ENCODE data around the gene CDH23. TPM values are rescaled to one million over a fixed set of nuclear protein-coding genes. Genes with fewer than 3 reads are reported as not detected.
A peak's percentile ranks its signal among the peaks of the same experiment; 100 is the strongest.

Gene CDH23
- total and polyA plus RNA-seq, 4 experiments from 2014 or later = 1.8 to 5.4 (median 3.6) TPM

DNA sequence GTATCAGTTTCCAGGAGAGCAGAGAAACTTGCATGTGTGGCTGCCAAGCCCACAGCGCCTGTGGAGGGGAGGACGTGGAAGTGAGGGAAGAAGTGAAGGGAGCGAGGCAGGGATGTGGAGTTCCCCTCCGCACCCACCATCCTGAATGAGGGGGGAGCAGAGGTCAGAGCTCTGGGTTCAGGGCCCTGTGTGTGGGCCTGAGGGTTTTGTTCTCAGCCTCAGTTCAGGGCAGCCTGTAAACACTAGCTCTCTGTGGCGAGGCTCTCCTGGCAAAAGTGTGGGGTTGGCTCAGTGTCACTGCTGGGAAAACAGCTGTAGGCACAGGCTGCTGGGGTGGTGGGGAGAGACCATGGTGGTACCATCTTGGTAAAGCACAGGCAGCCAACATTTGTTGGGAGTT lies 214.4 kb downstream of the CDH23 start:
- Mint-ChIP-seq H3K27me3 (peaks cover 3 to 9% of the 10 kb centered on the region in 2 donors), H3K27ac (no peak overlapping the region), H3K4me3 (no peak overlapping the region), H3K4me1 (peaks cover 0 to 4% (median 0%) of the 10 kb centered on the region in 4 donors), H3K36me3 (no peaks in the 10 kb centered on the region), H3K9me3 (no peaks in the 10 kb centered on the region)
- H3K27me3 ChIP-seq (ENCODE audit: insufficient read depth, low read length) = no peaks in the 10 kb centered on the region
- no peaks in the 10 kb centered on the region for H3K36me3 ChIP-seq (ENCODE audit: insufficient read depth, low read length)
- ChIA-PET POLR2A (ENCODE audit: partially characterized antibody) (no interaction called here), CTCF (ENCODE audit: partially characterized antibody) (interaction anchor here (1.0 kb wide), 1 partner anchor 41 kb away, joined by 3 read pairs; no protein-coding TSS in a partner anchor)
- H3K27ac ChIP-seq (ENCODE audit: low read depth, low read length) = no peak overlapping the region
- intact Hi-C loops (cut with micrococcal nuclease) = no loop called here
- no peak overlapping the region for H3K4me3 ChIP-seq (ENCODE audit: low read length in 2 of 2)
- H3K4me1 ChIP-seq (ENCODE audit: insufficient read depth, low read length) = no peaks in the 10 kb centered on the region
- H3K9me3 ChIP-seq (ENCODE audit: control insufficient read depth in 1 of 2, low read length in 2 of 2) = no peaks in the 10 kb centered on the region
- DNase-seq = no peak

DNA sequence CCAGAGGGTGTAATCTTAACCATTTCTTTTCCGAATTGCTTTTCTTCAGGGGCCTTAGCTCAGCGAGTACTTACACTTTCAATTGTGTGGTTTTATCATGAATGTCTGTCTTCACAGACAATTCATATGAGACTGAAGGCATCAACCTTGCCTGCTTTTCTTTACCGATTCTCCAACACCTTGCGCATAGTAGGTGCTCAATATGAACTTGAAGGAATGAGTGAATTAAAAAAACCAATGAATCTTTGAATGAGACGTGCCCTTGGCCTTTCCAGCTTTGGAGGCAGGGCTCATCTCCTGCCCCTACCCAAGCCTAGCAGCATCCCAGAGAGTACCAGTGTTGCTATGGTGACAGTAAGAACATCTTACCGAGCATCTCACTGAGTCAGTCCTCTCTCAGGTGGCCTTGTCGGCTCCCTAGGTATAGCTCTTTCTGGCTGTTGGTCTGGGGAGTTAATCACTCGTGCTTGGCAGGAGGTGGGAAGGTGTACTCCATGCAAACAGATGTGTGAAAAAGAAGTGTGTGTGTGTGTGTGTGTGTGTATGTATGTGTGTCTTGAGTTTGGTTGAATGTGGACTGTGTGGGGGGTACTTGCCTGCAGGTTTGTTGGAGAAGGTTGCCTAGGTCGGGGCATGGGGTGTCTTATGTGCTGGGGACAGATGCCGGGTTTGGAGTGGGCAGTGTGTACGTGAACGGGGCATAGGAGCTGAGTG lies 215.1 kb downstream of the CDH23 start:
- Mint-ChIP-seq H3K4me3 (no peak overlapping the region), H3K9me3 (no peaks in the 10 kb centered on the region), H3K4me1 (peaks cover 0 to 4% (median 0%) of the 10 kb centered on the region in 4 donors), H3K36me3 (no peaks in the 10 kb centered on the region), H3K27ac (no peak overlapping the region), H3K27me3 (peaks cover 3 to 9% of the 10 kb centered on the region in 2 donors)
- Histone ChIP-seq H3K27ac (ENCODE audit: low read depth, low read length) (no peak overlapping the region), H3K4me1 (ENCODE audit: insufficient read depth, low read length) (no peaks in the 10 kb centered on the region), H3K4me3 (ENCODE audit: low read length in 2 of 2) (no peak overlapping the region), H3K36me3 (ENCODE audit: insufficient read depth, low read length) (no peaks in the 10 kb centered on the region), H3K27me3 (ENCODE audit: insufficient read depth, low read length) (no peaks in the 10 kb centered on the region), H3K9me3 (ENCODE audit: control insufficient read depth in 1 of 2, low read length in 2 of 2) (no peaks in the 10 kb centered on the region)
- DNase-seq = no peak
- POLR2A ChIA-PET (ENCODE audit: partially characterized antibody) = no interaction called here
- intact Hi-C loops (cut with micrococcal nuclease) = no loop called here
- CTCF ChIA-PET (ENCODE audit: partially characterized antibody) = interaction anchor here (0.7 to 1.0 kb wide), 2 partner anchors 42 to 48 kb away, joined by 3 to 4 read pairs; no protein-coding TSS in a partner anchor

DNA sequence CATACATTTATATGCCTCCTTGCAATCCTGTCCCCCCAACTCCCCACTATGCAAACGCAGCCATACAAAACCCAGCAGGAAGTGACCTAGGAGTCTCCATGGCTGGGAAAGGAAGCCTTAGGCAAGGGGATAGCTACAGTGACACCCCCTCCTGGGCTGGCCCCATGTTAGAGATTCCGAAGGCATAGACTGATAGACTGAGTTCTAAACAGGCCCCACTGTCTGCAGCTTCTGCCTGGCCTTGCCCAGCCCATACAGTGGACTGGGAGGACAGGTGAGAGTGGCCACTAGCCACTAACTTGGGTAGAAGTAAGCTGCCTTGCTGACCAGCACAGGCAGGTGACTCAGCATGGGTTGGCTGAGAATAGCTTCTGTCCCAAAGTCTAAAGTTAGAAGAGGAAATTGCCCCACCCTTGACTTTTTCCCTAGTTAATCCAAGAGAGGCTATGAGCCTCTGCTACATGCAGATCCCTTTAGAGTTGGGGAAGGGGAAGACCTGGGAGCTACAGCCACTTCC lies 216.6 kb downstream of the CDH23 start:
- Histone ChIP-seq H3K27ac (ENCODE audit: low read depth, low read length) (no peak overlapping the region), H3K36me3 (ENCODE audit: insufficient read depth, low read length) (no peaks in the 10 kb centered on the region), H3K9me3 (ENCODE audit: control insufficient read depth in 1 of 2, low read length in 2 of 2) (no peaks in the 10 kb centered on the region), H3K27me3 (ENCODE audit: insufficient read depth, low read length) (no peaks in the 10 kb centered on the region), H3K4me3 (ENCODE audit: low read length in 2 of 2) (no peak overlapping the region), H3K4me1 (ENCODE audit: insufficient read depth, low read length) (no peaks in the 10 kb centered on the region)
- Mint-ChIP-seq H3K27me3 (peaks cover 3 to 9% of the 10 kb centered on the region in 2 donors), H3K36me3 (no peaks in the 10 kb centered on the region), H3K9me3 (no peaks in the 10 kb centered on the region), H3K27ac (no peak overlapping the region), H3K4me1 (peaks cover 0 to 4% (median 0%) of the 10 kb centered on the region in 4 donors), H3K4me3 (no peak overlapping the region)
- intact Hi-C loops (cut with micrococcal nuclease) = no loop called here
- DNase-seq = no peak
- ChIA-PET POLR2A (ENCODE audit: partially characterized antibody) (no interaction called here), CTCF (ENCODE audit: partially characterized antibody) (interaction anchor here (1.1 kb wide), 1 partner anchor 43 kb away, joined by 3 read pairs; no protein-coding TSS in a partner anchor)

DNA sequence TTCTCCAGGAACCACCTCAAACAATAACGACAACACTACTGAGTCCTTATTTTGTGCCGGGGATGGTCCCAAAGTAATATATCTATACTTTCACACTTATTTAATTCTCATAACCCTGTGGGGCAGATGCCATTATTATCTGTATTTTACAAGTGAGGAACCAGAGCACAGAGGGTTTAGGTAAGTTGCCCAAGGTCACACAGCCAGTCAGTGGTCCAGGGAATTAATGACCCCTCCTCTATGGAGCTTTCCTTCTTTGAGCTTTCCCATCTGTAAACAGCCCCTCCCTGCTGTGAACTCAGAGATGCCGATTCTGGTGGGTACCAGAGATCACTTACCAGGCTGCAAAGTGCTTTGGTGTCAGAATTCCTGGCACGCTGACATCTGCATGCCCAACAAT lies 217.2 kb downstream of the CDH23 start:
- no peak overlapping the region for H3K4me3 ChIP-seq (ENCODE audit: low read length in 2 of 2)
- Mint-ChIP-seq H3K9me3 (no peaks in the 10 kb centered on the region), H3K27me3 (peaks cover 3 to 9% of the 10 kb centered on the region in 2 donors), H3K27ac (peak overlapping the region in 1 of 7 donors; percentile 45), H3K4me3 (no peak overlapping the region), H3K4me1 (peaks cover 0 to 4% (median 0%) of the 10 kb centered on the region in 4 donors), H3K36me3 (no peaks in the 10 kb centered on the region)
- no peaks in the 10 kb centered on the region for H3K27me3 ChIP-seq (ENCODE audit: insufficient read depth, low read length)
- CTCF ChIA-PET (ENCODE audit: partially characterized antibody) = interaction anchor here (1.1 kb wide), 1 partner anchor 44 kb away, joined by 3 read pairs; no protein-coding TSS in a partner anchor
- DNase-seq = no peak
- POLR2A ChIA-PET (ENCODE audit: partially characterized antibody) = no interaction called here
- intact Hi-C loops (cut with micrococcal nuclease) = no loop called here
- no peak overlapping the region for H3K27ac ChIP-seq (ENCODE audit: low read depth, low read length)
- H3K9me3 ChIP-seq (ENCODE audit: control insufficient read depth in 1 of 2, low read length in 2 of 2) = no peaks in the 10 kb centered on the region
- no peaks in the 10 kb centered on the region for H3K36me3 ChIP-seq (ENCODE audit: insufficient read depth, low read length)
- H3K4me1 ChIP-seq (ENCODE audit: insufficient read depth, low read length) = no peaks in the 10 kb centered on the region

GRCh38 chr10:71614946-71615345 lies 218.2 kb downstream of the CDH23 start:
- H3K27ac ChIP-seq (ENCODE audit: low read depth, low read length) = no peak overlapping the region
- Mint-ChIP-seq H3K4me1 (no peaks in the 10 kb centered on the region), H3K27me3 (peaks cover 3 to 6% of the 10 kb centered on the region in 2 donors), H3K27ac (no peak overlapping the region), H3K4me3 (no peak overlapping the region), H3K36me3 (no peaks in the 10 kb centered on the region), H3K9me3 (no peaks in the 10 kb centered on the region)
- no peaks in the 10 kb centered on the region for H3K27me3 ChIP-seq (ENCODE audit: insufficient read depth, low read length)
- no peak overlapping the region for H3K4me3 ChIP-seq (ENCODE audit: low read length in 2 of 2)
- intact Hi-C loops (cut with micrococcal nuclease) = no loop called here
- ChIA-PET POLR2A (ENCODE audit: partially characterized antibody) (no interaction called here), CTCF (ENCODE audit: partially characterized antibody) (no interaction called here)
- DNase-seq = no peak
- H3K4me1 ChIP-seq (ENCODE audit: insufficient read depth, low read length) = no peaks in the 10 kb centered on the region
- no peaks in the 10 kb centered on the region for H3K36me3 ChIP-seq (ENCODE audit: insufficient read depth, low read length)
- no peaks in the 10 kb centered on the region for H3K9me3 ChIP-seq (ENCODE audit: control insufficient read depth in 1 of 2, low read length in 2 of 2)

DNA sequence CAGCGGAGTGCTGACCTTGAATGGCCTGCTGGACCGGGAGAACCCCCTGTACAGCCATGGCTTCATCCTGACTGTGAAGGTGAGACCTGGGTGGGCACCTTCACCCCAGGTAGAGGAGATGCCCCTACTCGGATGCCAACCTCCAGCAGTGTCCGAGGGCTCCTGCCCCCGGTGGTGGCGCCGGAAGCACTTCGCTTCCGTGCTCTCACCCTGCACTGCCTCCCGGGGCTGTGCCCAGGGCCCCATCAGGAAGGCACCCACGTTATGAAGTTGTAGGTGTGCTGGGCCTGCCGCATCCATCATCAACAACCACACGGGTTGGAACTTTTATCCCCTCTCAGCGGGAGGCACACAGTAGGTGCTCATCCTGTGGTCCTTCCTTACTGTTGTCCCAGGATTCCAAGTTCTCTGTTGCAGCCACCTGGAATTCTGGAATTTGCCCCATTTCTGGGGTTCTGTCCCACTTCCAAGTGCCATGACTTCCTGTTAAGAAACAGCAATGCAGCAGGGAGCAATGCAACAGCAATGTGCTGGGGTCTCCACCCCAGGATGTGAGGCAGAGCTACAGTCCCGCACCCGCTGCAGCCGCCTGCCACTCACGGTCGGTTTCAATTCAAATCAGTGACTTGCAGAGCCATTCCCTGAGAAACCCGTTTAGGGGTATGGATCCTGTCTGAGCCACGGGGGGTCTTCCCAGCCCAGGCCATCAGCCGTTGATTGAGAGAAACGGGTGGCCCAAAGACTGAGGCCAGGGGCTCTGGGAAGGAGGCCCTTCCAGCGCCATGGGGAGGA lies 219.0 kb downstream of the CDH23 start:
- no peak overlapping the region for H3K27ac Mint-ChIP-seq
- no peak overlapping the region for H3K4me3 ChIP-seq (ENCODE audit: low read length in 2 of 2)
- DNase-seq = no peak
- H3K36me3 Mint-ChIP-seq = no peaks in the 10 kb centered on the region
- H3K9me3 Mint-ChIP-seq = no peaks in the 10 kb centered on the region
- H3K27me3 Mint-ChIP-seq = peaks cover 3 to 6% of the 10 kb centered on the region in 2 donors
- H3K4me1 ChIP-seq (ENCODE audit: insufficient read depth, low read length) = no peaks in the 10 kb centered on the region
- intact Hi-C loops (cut with micrococcal nuclease) = no loop called here
- ChIA-PET POLR2A (ENCODE audit: partially characterized antibody) (no interaction called here), CTCF (ENCODE audit: partially characterized antibody) (no interaction called here)
- H3K36me3 ChIP-seq (ENCODE audit: insufficient read depth, low read length) = no peaks in the 10 kb centered on the region
- H3K27me3 ChIP-seq (ENCODE audit: insufficient read depth, low read length) = no peaks in the 10 kb centered on the region
- H3K4me1 Mint-ChIP-seq = no peaks in the 10 kb centered on the region
- H3K4me3 Mint-ChIP-seq = no peak overlapping the region
- no peaks in the 10 kb centered on the region for H3K9me3 ChIP-seq (ENCODE audit: control insufficient read depth in 1 of 2, low read length in 2 of 2)
- no peak overlapping the region for H3K27ac ChIP-seq (ENCODE audit: low read depth, low read length)

Measured in CD4-positive, alpha-beta memory T cell (primary cell).